CD4-positive, CD25-positive, alpha-beta regulatory T cell (primary cell): ENCODE measurements around the gene CFAP77. TPM values are rescaled to one million over a fixed set of nuclear protein-coding genes. Genes with fewer than 3 reads are reported as not detected.

ENCODE experiments used
- ATAC-seq, 2 donors: fragments of 150-1000 bp; cut with Tn5 transposase; one replicate each; pipeline ENCODE4 v1.10.0; 2021; ENCODE audit warnings: low read depth in 2 of 2, moderate number of reproducible peaks in 2 of 2, moderate library complexity in 1 of 2
- DNase-seq, 3 donors: peaks; one replicate each; pipeline versions ENCODE4 v3.0.0 to v3.0.0-alpha.2; 2012 to 2022; ENCODE audit warnings: mixed read lengths in 1 of 3
- H3K27ac ChIP-seq: one replicate; pipeline ENCODE4 v1.7.0; 2013; ENCODE audit warnings: mild to moderate bottlenecking, low read length; ENCODE audit not compliant: insufficient read depth, poor library complexity, severe bottlenecking
- H3K27me3 ChIP-seq: one replicate; pipeline ENCODE4 v1.7.0; 2013; ENCODE audit warnings: low read length; ENCODE audit not compliant: control insufficient read depth, insufficient read depth
- H3K36me3 ChIP-seq: one replicate; pipeline ENCODE4 v1.7.0; 2013; ENCODE audit warnings: mild to moderate bottlenecking, low read length, moderate library complexity; ENCODE audit not compliant: control insufficient read depth, insufficient read depth
- H3K4me1 ChIP-seq: 2 replicates; pipeline ENCODE4 v1.7.0; 2013; ENCODE audit warnings: mild to moderate bottlenecking, low read length; ENCODE audit not compliant: insufficient read depth, control insufficient read depth, poor library complexity, severe bottlenecking
- H3K4me3 ChIP-seq: one replicate; pipeline ENCODE4 v1.7.0; 2013; ENCODE audit warnings: low read depth, mild to moderate bottlenecking, low read length, moderate library complexity
- H3K9me3 ChIP-seq, 2 experiments: 1 replicate in 1 of 2; 2 replicates in 1 of 2; pipeline ENCODE4 v1.7.0; 2013; ENCODE audit warnings: low read length in 2 of 2, mild to moderate bottlenecking in 1 of 2, moderate library complexity in 1 of 2; ENCODE audit not compliant: control insufficient read depth in 2 of 2
- H3K27ac Mint-ChIP-seq, 3 donors: one replicate each; pipeline ENCODE4 v1.8.0; 2020 to 2022; ENCODE audit warnings: mild to moderate bottlenecking in 3 of 3, mixed read lengths in 3 of 3, moderate library complexity in 2 of 3
- H3K27me3 Mint-ChIP-seq: one replicate; pipeline ENCODE4 v1.8.0; 2022; ENCODE audit warnings: mild to moderate bottlenecking, mixed read lengths
- H3K36me3 Mint-ChIP-seq: one replicate; pipeline ENCODE4 v1.8.0; 2020; ENCODE audit warnings: mixed read lengths
- H3K4me1 Mint-ChIP-seq, 4 donors: one replicate each; pipeline ENCODE4 v1.8.0; 2020 to 2022; ENCODE audit warnings: mixed read lengths in 4 of 4, mild to moderate bottlenecking in 1 of 4
- H3K4me3 Mint-ChIP-seq, 4 donors: one replicate each; pipeline ENCODE4 v1.8.0; 2020 to 2022; ENCODE audit warnings: mild to moderate bottlenecking in 4 of 4, mixed read lengths in 4 of 4, moderate library complexity in 3 of 4
- H3K9me3 Mint-ChIP-seq, 7 donors: one replicate each; pipeline ENCODE4 v1.8.0; 2020 to 2022; ENCODE audit warnings: mixed read lengths in 7 of 7, mild to moderate bottlenecking in 3 of 7, moderate library complexity in 2 of 7
- polyA plus RNA-seq, 4 donors: library from polyadenylated mRNA; unstranded; fragments of 300-500 nt; fragmentation: Illumina TruSeq; gene quantifications; one replicate each; pipeline ENCODE4 v1.2.3, GENCODE V29; 2021
- total RNA-seq: library from RNA; stranded (reverse); gene quantifications from one replicate; pipeline ENCODE4 v1.2.3, GENCODE V29; 2022

Gene CFAP77
- total and polyA plus RNA-seq, 5 donors from 2014 or later: not detected

DNA sequence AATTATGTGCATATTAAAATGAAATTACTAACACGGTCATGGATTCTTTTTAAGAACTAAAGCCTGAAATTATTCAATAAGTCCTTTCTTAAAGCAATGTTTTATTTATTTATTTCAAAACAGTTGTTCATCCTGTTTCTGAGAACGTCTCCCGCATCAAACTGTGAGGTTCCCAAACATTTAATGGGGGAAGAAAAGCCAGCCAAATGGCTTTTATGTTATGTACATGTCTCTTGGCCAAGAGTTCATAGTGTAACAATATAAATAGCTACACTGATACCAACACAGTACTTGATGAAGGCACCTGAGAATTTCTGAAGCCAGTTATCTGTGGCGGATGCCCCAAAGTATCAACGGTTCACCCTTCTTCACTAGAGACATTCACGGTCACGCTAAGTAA is 19.0 kb upstream of the CFAP77 start:
- H3K9me3 Mint-ChIP-seq: no peaks in the 10 kb centered on the region
- H3K4me3 ChIP-seq: no peak overlapping the region
- peaks cover 46% of the 10 kb centered on the region for H3K36me3 Mint-ChIP-seq
- no peak overlapping the region for H3K27ac ChIP-seq
- no peak overlapping the region for H3K27ac Mint-ChIP-seq
- H3K36me3 ChIP-seq: peaks cover 85% of the 10 kb centered on the region
- H3K4me1 ChIP-seq: no peaks in the 10 kb centered on the region
- no peak overlapping the region for H3K4me3 Mint-ChIP-seq
- H3K9me3 ChIP-seq: no peaks in the 10 kb centered on the region
- DNase-seq (no peak), ATAC-seq (no peak)
- no peaks in the 10 kb centered on the region for H3K27me3 Mint-ChIP-seq
- H3K27me3 ChIP-seq: no peaks in the 10 kb centered on the region
- no peaks in the 10 kb centered on the region for H3K4me1 Mint-ChIP-seq

DNA sequence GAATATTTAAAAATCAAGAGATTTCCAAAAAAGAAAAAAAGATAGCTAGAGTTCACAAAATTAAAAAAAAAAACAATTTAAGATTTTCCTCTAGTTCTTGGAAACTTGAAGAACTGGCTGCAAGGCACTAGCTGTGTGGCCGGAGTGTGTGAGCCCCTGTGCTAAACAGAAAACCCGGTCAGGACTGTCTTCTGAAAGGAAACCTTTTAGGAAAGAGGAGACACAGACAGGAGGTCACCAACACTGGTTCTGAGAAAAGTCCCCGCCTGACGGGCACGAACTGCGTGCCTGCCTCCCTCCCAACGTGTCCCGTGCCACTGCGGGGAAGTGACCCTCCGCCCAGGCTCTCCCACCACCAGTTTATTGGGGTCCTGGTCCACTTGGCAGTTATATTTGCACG is 18.6 kb upstream of the CFAP77 start:
- H3K4me1 ChIP-seq: no peaks in the 10 kb centered on the region
- ATAC-seq (no peak), DNase-seq (no peak)
- Mint-ChIP-seq H3K4me3 (no peak overlapping the region), H3K36me3 (peaks cover 49% of the 10 kb centered on the region), H3K27ac (no peak overlapping the region), H3K4me1 (no peaks in the 10 kb centered on the region), H3K9me3 (no peaks in the 10 kb centered on the region), H3K27me3 (no peaks in the 10 kb centered on the region)
- no peak overlapping the region for H3K27ac ChIP-seq
- peaks cover 85% of the 10 kb centered on the region for H3K36me3 ChIP-seq
- H3K4me3 ChIP-seq: no peak overlapping the region
- no peaks in the 10 kb centered on the region for H3K27me3 ChIP-seq
- no peaks in the 10 kb centered on the region for H3K9me3 ChIP-seq

DNA sequence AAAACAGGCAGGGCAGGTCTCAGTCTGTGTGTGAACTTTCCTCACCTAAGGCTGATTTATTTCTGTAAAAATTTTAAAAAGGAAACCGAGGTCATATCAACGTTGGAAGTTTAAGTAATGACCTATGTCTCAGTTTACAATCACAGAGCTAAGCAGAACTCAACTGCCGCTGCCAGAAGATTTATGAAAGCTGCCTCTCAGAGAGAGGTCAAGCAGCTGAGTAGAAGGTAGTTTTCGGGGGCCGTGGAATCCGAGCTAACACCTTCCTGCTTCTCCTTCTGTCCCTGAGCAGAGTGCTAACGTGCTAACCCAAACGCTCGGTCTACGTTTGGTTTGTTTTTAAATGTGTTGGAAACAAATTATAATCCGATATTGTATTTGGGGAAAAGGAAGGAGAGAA is 14.5 kb upstream of the CFAP77 start:
- Histone ChIP-seq H3K4me1 (no peaks in the 10 kb centered on the region), H3K27me3 (no peaks in the 10 kb centered on the region), H3K27ac (no peak overlapping the region), H3K36me3 (peaks cover 78% of the 10 kb centered on the region), H3K4me3 (no peak overlapping the region), H3K9me3 (no peaks in the 10 kb centered on the region)
- Mint-ChIP-seq H3K27me3 (no peaks in the 10 kb centered on the region), H3K4me3 (no peak overlapping the region), H3K36me3 (peaks cover 38% of the 10 kb centered on the region), H3K9me3 (no peaks in the 10 kb centered on the region), H3K4me1 (peaks cover 0 to 4% (median 0%) of the 10 kb centered on the region in 4 donors), H3K27ac (no peak overlapping the region)
- ATAC-seq (no peak), DNase-seq (no peak)

DNA sequence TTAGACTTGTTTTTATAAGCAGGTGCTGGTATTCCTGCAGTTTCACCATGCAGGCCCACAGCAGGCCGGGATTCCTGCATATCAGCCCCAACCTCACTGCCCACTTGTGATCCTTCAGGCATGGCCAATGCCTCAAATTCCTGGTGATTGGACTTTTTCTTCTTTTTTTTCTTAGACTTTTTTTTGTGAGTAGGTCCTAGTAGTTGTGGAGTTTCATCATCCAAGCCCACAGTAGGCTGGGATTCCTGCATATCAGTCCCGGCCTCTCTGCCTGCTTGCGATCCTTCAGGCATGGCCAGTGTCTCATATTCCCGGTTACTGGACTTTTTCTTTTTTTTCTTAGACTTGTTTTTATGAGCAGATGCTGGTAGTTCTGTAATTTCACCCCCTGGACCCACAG is 8.2 kb upstream of the CFAP77 start:
- H3K27me3 Mint-ChIP-seq: peaks cover 2% of the 10 kb centered on the region
- H3K4me3 ChIP-seq: no peak overlapping the region
- H3K9me3 ChIP-seq: no peaks in the 10 kb centered on the region
- H3K36me3 ChIP-seq: peaks cover 49% of the 10 kb centered on the region
- no peaks in the 10 kb centered on the region for H3K9me3 Mint-ChIP-seq
- H3K4me3 Mint-ChIP-seq: no peak overlapping the region
- H3K36me3 Mint-ChIP-seq: peaks cover 40% of the 10 kb centered on the region
- H3K27ac ChIP-seq: no peak overlapping the region
- no peak for ATAC-seq
- no peaks in the 10 kb centered on the region for H3K27me3 ChIP-seq
- H3K27ac Mint-ChIP-seq: peak overlapping the region in 2 of 3 donors; percentile 46 to 74
- DNase-seq: no peak
- peaks cover 30% of the 10 kb centered on the region for H3K4me1 ChIP-seq
- H3K4me1 Mint-ChIP-seq: peaks cover 19 to 47% (median 29%) of the 10 kb centered on the region in 4 donors

DNA sequence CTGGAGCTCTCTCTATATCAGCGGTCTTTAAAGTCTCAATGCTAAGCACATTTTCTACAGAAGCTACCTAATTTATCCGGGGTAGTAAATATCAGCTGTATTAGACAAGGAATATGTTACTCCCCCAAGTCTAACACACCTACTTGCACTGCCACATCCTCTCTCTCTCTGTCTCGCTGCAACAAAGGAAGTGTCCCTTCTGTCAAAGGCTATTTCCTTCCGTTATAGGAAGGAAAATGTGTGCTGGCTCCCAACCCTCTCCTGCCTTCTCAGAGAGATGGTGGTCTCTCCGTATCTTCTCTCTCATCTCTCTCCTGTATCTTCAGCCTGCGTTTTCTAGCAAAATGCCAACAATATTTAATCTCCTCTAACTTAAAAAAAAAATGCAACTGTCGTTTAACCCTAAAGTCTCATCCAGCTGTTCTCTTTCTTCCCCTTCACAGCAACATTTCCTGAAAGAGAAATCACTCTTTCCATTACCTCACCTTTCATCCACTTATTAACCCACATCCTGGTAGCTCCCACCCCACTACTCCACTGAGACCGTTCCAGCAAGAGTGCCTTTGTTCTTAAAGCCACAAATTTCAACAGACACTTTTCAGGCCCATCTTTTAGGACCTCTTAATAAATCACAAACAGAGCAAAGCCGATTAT is 5.7 kb upstream of the CFAP77 start:
- Mint-ChIP-seq H3K9me3 (no peaks in the 10 kb centered on the region), H3K27ac (peak overlapping the region; percentile 30 to 86 (median 80)), H3K4me1 (peaks cover 22 to 55% (median 37%) of the 10 kb centered on the region in 4 donors), H3K27me3 (peaks cover 12% of the 10 kb centered on the region), H3K4me3 (peak overlapping the region; percentile 71 to 96 (median 84)), H3K36me3 (peaks cover 26% of the 10 kb centered on the region)
- Histone ChIP-seq H3K36me3 (peaks cover 31% of the 10 kb centered on the region), H3K27me3 (peaks cover 3% of the 10 kb centered on the region), H3K4me3 (peak overlapping the region; percentile 56), H3K27ac (peak overlapping the region; percentile 65), H3K4me1 (peaks cover 35% of the 10 kb centered on the region), H3K9me3 (no peaks in the 10 kb centered on the region)
- DNase-seq (peak in 2 of 3 donors; percentile 21 to 69), ATAC-seq (peak in 1 of 2 donors; percentile 37)

DNA sequence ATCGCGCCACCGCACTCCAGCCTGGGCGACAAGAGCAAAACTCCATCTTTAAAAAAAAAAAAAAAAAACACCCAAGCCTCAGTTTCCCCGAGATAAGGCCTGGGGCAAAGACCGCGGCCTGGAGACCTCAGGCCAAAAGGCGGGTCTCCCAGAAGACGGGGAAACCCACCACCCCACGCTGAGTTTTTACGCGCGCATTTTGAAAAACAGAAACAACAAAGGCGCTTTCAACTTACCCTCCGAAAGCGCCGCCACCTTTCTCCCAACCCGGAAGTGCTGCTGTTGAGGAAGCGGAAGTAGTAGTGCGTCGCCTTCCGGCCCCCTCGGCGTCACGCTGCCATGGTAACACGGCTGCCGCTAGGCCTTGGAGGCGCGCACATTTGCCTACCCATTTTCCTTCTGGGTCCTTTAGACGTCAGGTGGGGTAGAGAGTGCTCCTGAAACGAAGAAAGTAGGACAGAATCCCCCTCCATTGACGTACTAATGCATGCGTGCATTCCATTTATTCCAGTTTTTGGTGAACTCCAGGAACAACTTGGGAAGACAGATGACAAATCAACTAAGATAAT is 3.4 kb upstream of the CFAP77 start, which contains the start of gene TTF1:
Gene TTF1 (minus strand): TSS at position 287 of the 569 bp plus-strand sequence. CDS start 4,019 bp downstream, outside the sequence.
- Mint-ChIP-seq H3K4me1 (peaks cover 28 to 68% (median 50%) of the 10 kb centered on the region in 4 donors), H3K4me3 (peak within 1 kb of the TSS; percentile 93 to 96 (median 94)), H3K27me3 (peaks cover 29% of the 10 kb centered on the region), H3K9me3 (no peaks in the 10 kb centered on the region), H3K27ac (peak within 1 kb of the TSS; percentile 88 to 97 (median 96)), H3K36me3 (peaks cover 22% of the 10 kb centered on the region)
- H3K27me3 ChIP-seq: peaks cover 11% of the 10 kb centered on the region
- H3K36me3 ChIP-seq: peaks cover 14% of the 10 kb centered on the region
- peak; percentile 92 to 97 (median 94) for DNase-seq
- peak within 1 kb of the TSS; percentile 74 for H3K27ac ChIP-seq
- H3K9me3 ChIP-seq: no peaks in the 10 kb centered on the region
- H3K4me3 ChIP-seq: peak within 1 kb of the TSS; percentile 84
- ATAC-seq: peak; percentile 91 to 93
- peaks cover 58% of the 10 kb centered on the region for H3K4me1 ChIP-seq

DNA sequence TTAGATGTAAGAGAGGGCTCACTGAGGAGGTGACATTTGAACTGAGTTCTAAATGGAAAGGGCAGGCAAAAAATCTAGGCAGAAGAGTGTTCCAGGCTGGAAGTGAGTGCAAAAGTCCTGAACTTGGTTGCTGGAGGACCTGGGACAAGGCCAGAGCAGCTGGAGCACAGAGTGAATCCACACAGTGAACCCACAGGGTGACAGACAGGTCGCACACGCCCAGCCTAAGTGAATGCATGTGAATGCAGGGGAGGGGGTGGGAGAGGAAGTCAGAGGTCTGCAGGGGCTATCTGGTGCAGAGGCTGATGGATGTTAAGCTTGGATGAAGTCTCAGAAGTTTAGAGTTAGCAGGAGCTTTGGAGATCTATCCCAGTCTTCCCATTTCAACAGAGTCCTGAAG is 2.8 kb upstream of the CFAP77 start:
- H3K4me3 ChIP-seq: peak overlapping the region; percentile 84
- DNase-seq: no peak
- Mint-ChIP-seq H3K27me3 (peaks cover 34% of the 10 kb centered on the region), H3K4me3 (peak overlapping the region; percentile 93 to 96 (median 94)), H3K36me3 (peaks cover 16% of the 10 kb centered on the region), H3K9me3 (no peaks in the 10 kb centered on the region), H3K4me1 (peaks cover 28 to 71% (median 51%) of the 10 kb centered on the region in 4 donors), H3K27ac (peak overlapping the region in 2 of 3 donors; percentile 88 to 96)
- no peak for ATAC-seq
- peaks cover 16% of the 10 kb centered on the region for H3K27me3 ChIP-seq
- H3K4me1 ChIP-seq: peaks cover 63% of the 10 kb centered on the region
- peaks cover 8% of the 10 kb centered on the region for H3K36me3 ChIP-seq
- peak overlapping the region; percentile 74 for H3K27ac ChIP-seq
- no peaks in the 10 kb centered on the region for H3K9me3 ChIP-seq
